ENCODE data around the gene PAQR9. TPM values are rescaled to one million over a fixed set of nuclear protein-coding genes. Genes with fewer than 3 reads are reported as not detected.

PAQR9 gene
- total RNA-seq, 4 donors from 2014 or later = not detected

GRCh38 chr3:142962175-142962519 lies 1.3 kb downstream of the PAQR9 start:
- Histone ChIP-seq H3K27me3 (peaks cover 4% of the 10 kb centered on the region), H3K27ac (no peak overlapping the region), H3K4me3 (replicated peaks in 1 of 3) (no peak overlapping the region), H3K4me1 (peaks cover 5 to 9% of the 10 kb centered on the region in 2 donors), H3K36me3 (no peaks in the 10 kb centered on the region), H3K9me3 (no peaks in the 10 kb centered on the region)
- intact Hi-C loops (cut with DNase I) = no loop called here
- no peak for TF ChIP-seq POLR2A (IDR thresholded peaks at IDR 0.05)
- no peak for TF ChIP-seq CTCF (IDR thresholded peaks at IDR 0.05)
- 96 to 97% methylated on average over 19 of the region's 19 CpGs for WGBS, 2 donors
- DNase-seq = no peak

GRCh38 chr3:142961539-142961938 lies 1.9 kb downstream of the PAQR9 start:
- H3K4me1 ChIP-seq = peaks cover 5 to 9% of the 10 kb centered on the region in 2 donors

GRCh38 chr3:142960322-142960850 lies 3.1 kb downstream of the PAQR9 start:
- H3K36me3 ChIP-seq = no peaks in the 10 kb centered on the region
- no peak for TF ChIP-seq POLR2A (IDR thresholded peaks at IDR 0.05)
- TF ChIP-seq CTCF (IDR thresholded peaks at IDR 0.05) = no peak
- H3K4me1 ChIP-seq = peaks cover 5 to 9% of the 10 kb centered on the region in 2 donors
- DNase-seq = no peak
- H3K4me3 ChIP-seq (replicated peaks in 1 of 3) = no peak overlapping the region
- no peak overlapping the region for H3K27ac ChIP-seq
- WGBS, 2 donors = 85% methylated on average over 1 of the region's 1 CpG
- intact Hi-C loops (cut with DNase I) = no loop called here
- no peaks in the 10 kb centered on the region for H3K9me3 ChIP-seq
- H3K27me3 ChIP-seq = peaks cover 4% of the 10 kb centered on the region

More at GRCh38 chr3:142961539-142961938, 1.9 kb downstream of the PAQR9 start:
- Histone ChIP-seq H3K36me3 (no peaks in the 10 kb centered on the region), H3K27me3 (peaks cover 4% of the 10 kb centered on the region), H3K27ac (no peak overlapping the region), H3K4me3 (replicated peaks in 1 of 3) (no peak overlapping the region), H3K9me3 (no peaks in the 10 kb centered on the region)
- intact Hi-C loops (cut with DNase I) = no loop called here
- WGBS, 2 donors = 73 to 88% methylated on average over 2 of the region's 2 CpGs
- no peak for TF ChIP-seq POLR2A (IDR thresholded peaks at IDR 0.05)
- TF ChIP-seq CTCF (IDR thresholded peaks at IDR 0.05) = no peak
- no peak for DNase-seq

GRCh38 chr3:142958707-142959106 lies 4.8 kb downstream of the PAQR9 start:
- no peak overlapping the region for H3K4me3 ChIP-seq (replicated peaks in 1 of 3)
- H3K36me3 ChIP-seq = no peaks in the 10 kb centered on the region
- DNase-seq = no peak
- H3K9me3 ChIP-seq = no peaks in the 10 kb centered on the region
- H3K27me3 ChIP-seq = no peaks in the 10 kb centered on the region
- 57 to 71% methylated on average over 6 of the region's 6 CpGs for WGBS, 2 donors
- peaks cover 0 to 3% of the 10 kb centered on the region in 2 donors for H3K4me1 ChIP-seq
- no peak for TF ChIP-seq POLR2A (IDR thresholded peaks at IDR 0.05)
- TF ChIP-seq CTCF (IDR thresholded peaks at IDR 0.05) = no peak
- no peak overlapping the region for H3K27ac ChIP-seq
- intact Hi-C loops (cut with DNase I) = no loop called here

- Histone ChIP-seq H3K27ac (no peak overlapping the region), H3K36me3 (no peaks in the 10 kb centered on the region), H3K4me1 (no peaks in the 10 kb centered on the region), H3K27me3 (no peaks in the 10 kb centered on the region), H3K9me3 (no peaks in the 10 kb centered on the region), H3K4me3 (replicated peaks in 1 of 3) (no peak overlapping the region)
- intact Hi-C loops (cut with DNase I) = no loop called here
- WGBS, 2 donors = 63 to 66% methylated on average over 3 of the region's 3 CpGs
- no peak for DNase-seq
- no peak for TF ChIP-seq POLR2A (IDR thresholded peaks at IDR 0.05)
- TF ChIP-seq CTCF (IDR thresholded peaks at IDR 0.05) = no peak
Measured at GRCh38 chr3:142953443-142953842, 10.0 kb downstream of the PAQR9 start.

Data from thyroid gland (tissue), 4 donors.